NCI-H128 (cell line): ENCODE data around the gene ORC4.

Experiments
- DNase-seq: peaks from one replicate; lab custom pipeline; 2025; ENCODE audit not compliant: unreplicated experiment; lab: John Stamatoyannopoulos, UW

The ORC4 gene

GRCh38 chr2:148020111-148021058 lies at the start of gene ORC4:
Gene ORC4 (minus strand): TSS chr2:148020737. CDS start chr2:147975958, 44,779 bp downstream.
- peak; percentile 91 for DNase-seq

GRCh38 chr2:148067801-148068200 lies 47.3 kb upstream of the ORC4 start:
- no peak for DNase-seq

GRCh38 chr2:148065936-148066335 lies 45.4 kb upstream of the ORC4 start:
- DNase-seq = no peak

GRCh38 chr2:148063633-148064032 lies 43.1 kb upstream of the ORC4 start:
- DNase-seq = no peak

- DNase-seq = no peak
Observed at GRCh38 chr2:148058641-148059040, 38.1 kb upstream of the ORC4 start.

GRCh38 chr2:148052687-148053086 lies 32.1 kb upstream of the ORC4 start:
- DNase-seq = no peak

GRCh38 chr2:148049284-148049683 lies 28.7 kb upstream of the ORC4 start:
- no peak for DNase-seq

GRCh38 chr2:148048475-148049221 lies 28.1 kb upstream of the ORC4 start:
- DNase-seq = no peak

GRCh38 chr2:148046802-148047201 lies 26.3 kb upstream of the ORC4 start:
- no peak for DNase-seq

- DNase-seq = no peak
Observed at GRCh38 chr2:148044322-148044721, 23.8 kb upstream of the ORC4 start.

GRCh38 chr2:148042219-148042618 lies 21.7 kb upstream of the ORC4 start:
- no peak for DNase-seq

- no peak for DNase-seq
Observed at GRCh38 chr2:148039783-148040182, 19.2 kb upstream of the ORC4 start.

GRCh38 chr2:148032215-148032614 lies 11.7 kb upstream of the ORC4 start:
- no peak for DNase-seq

- DNase-seq = no peak
Observed at GRCh38 chr2:148031152-148031551, 10.6 kb upstream of the ORC4 start.

GRCh38 chr2:148028781-148029180 lies 8.2 kb upstream of the ORC4 start:
- no peak for DNase-seq

GRCh38 chr2:148027822-148028221 lies 7.3 kb upstream of the ORC4 start:
- DNase-seq = no peak

- DNase-seq = no peak
Observed at GRCh38 chr2:148026573-148026972, 6.0 kb upstream of the ORC4 start.

GRCh38 chr2:148023861-148024260 lies 3.3 kb upstream of the ORC4 start:
- DNase-seq = no peak

GRCh38 chr2:148022882-148023281 lies 2.3 kb upstream of the ORC4 start:
- no peak for DNase-seq

- DNase-seq = no peak
Observed at GRCh38 chr2:148022351-148022750, 1.8 kb upstream of the ORC4 start.

- no peak for DNase-seq
Observed at GRCh38 chr2:148021886-148022285, 1.3 kb upstream of the ORC4 start.
